Measurements from ENCODE around the gene ILKAP. TPM values are rescaled to one million over a fixed set of nuclear protein-coding genes. Genes with fewer than 3 reads are reported as not detected.

Gene ILKAP
- total RNA-seq, 1 experiment from 2014 or later = 59.6 TPM

GRCh38 chr2:238128061-238128440, 75.4 kb downstream of the ILKAP start:
- TF ChIP-seq, protein P1, sequence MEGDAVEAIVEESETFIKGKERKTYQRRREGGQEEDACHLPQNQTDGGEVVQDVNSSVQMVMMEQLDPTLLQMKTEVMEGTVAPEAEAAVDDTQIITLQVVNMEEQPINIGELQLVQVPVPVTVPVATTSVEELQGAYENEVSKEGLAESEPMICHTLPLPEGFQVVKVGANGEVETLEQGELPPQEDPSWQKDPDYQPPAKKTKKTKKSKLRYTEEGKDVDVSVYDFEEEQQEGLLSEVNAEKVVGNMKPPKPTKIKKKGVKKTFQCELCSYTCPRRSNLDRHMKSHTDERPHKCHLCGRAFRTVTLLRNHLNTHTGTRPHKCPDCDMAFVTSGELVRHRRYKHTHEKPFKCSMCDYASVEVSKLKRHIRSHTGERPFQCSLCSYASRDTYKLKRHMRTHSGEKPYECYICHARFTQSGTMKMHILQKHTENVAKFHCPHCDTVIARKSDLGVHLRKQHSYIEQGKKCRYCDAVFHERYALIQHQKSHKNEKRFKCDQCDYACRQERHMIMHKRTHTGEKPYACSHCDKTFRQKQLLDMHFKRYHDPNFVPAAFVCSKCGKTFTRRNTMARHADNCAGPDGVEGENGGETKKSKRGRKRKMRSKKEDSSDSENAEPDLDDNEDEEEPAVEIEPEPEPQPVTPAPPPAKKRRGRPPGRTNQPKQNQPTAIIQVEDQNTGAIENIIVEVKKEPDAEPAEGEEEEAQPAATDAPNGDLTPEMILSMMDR (IDR thresholded peaks at IDR 0.05; ENCODE audit: unreplicated experiment) = no peak
- Mint-ChIP-seq H3K4me3 (ENCODE audit: unreplicated experiment) (no peak overlapping the region), H3K9me3 (ENCODE audit: unreplicated experiment) (no peaks in the 10 kb centered on the region), H3K36me3 (ENCODE audit: insufficient read depth, unreplicated experiment) (no peaks in the 10 kb centered on the region), H3K4me1 (ENCODE audit: insufficient read depth, unreplicated experiment) (no peaks in the 10 kb centered on the region), H3K27ac (ENCODE audit: low read depth, unreplicated experiment) (no peak overlapping the region), H3K27me3 (ENCODE audit: insufficient read depth, unreplicated experiment) (no peaks in the 10 kb centered on the region)
- no TSS peak for BruUV-seq (replicated peaks)
- intact Hi-C loops (cut with micrococcal nuclease) = no loop called here
- ChIA-PET CTCF (no interaction called here), POLR2A (no interaction called here)
- no peak for DNase-seq (ENCODE audit: unreplicated experiment)

- intact Hi-C loops (cut with micrococcal nuclease) = no loop called here
- Mint-ChIP-seq H3K9me3 (ENCODE audit: unreplicated experiment) (no peaks in the 10 kb centered on the region), H3K4me3 (ENCODE audit: unreplicated experiment) (no peak overlapping the region), H3K4me1 (ENCODE audit: insufficient read depth, unreplicated experiment) (no peaks in the 10 kb centered on the region), H3K36me3 (ENCODE audit: insufficient read depth, unreplicated experiment) (no peaks in the 10 kb centered on the region), H3K27me3 (ENCODE audit: insufficient read depth, unreplicated experiment) (no peaks in the 10 kb centered on the region), H3K27ac (ENCODE audit: low read depth, unreplicated experiment) (no peak overlapping the region)
- no peak for DNase-seq (ENCODE audit: unreplicated experiment)
- ChIA-PET CTCF (interaction anchor here (0.6 kb wide), 1 partner anchor 129 kb away, joined by 3 read pairs; no protein-coding TSS in a partner anchor), POLR2A (no interaction called here)
- no TSS peak for BruUV-seq (replicated peaks)
- TF ChIP-seq, protein P1 (IDR thresholded peaks at IDR 0.05; ENCODE audit: unreplicated experiment) = no peak
Observed at GRCh38 chr2:238127165-238128060, 76.1 kb downstream of the ILKAP start.

GRCh38 chr2:238126775-238127164, 76.7 kb downstream of the ILKAP start:
- Mint-ChIP-seq H3K27ac (ENCODE audit: low read depth, unreplicated experiment) (no peak overlapping the region), H3K36me3 (ENCODE audit: insufficient read depth, unreplicated experiment) (no peaks in the 10 kb centered on the region), H3K27me3 (ENCODE audit: insufficient read depth, unreplicated experiment) (no peaks in the 10 kb centered on the region), H3K4me1 (ENCODE audit: insufficient read depth, unreplicated experiment) (no peaks in the 10 kb centered on the region), H3K9me3 (ENCODE audit: unreplicated experiment) (no peaks in the 10 kb centered on the region), H3K4me3 (ENCODE audit: unreplicated experiment) (no peak overlapping the region)
- TF ChIP-seq, protein P1 (IDR thresholded peaks at IDR 0.05; ENCODE audit: unreplicated experiment) = no peak
- ChIA-PET POLR2A (no interaction called here), CTCF (no interaction called here)
- intact Hi-C loops (cut with micrococcal nuclease) = no loop called here
- DNase-seq (ENCODE audit: unreplicated experiment) = no peak
- no TSS peak for BruUV-seq (replicated peaks)

GRCh38 chr2:238126338-238126737, 77.2 kb downstream of the ILKAP start:
- H3K27me3 Mint-ChIP-seq (ENCODE audit: insufficient read depth, unreplicated experiment) = no peaks in the 10 kb centered on the region

More at GRCh38 chr2:238126338-238126737, 77.2 kb downstream of the ILKAP start:
- no peak overlapping the region for H3K4me3 Mint-ChIP-seq (ENCODE audit: unreplicated experiment)
- H3K4me1 Mint-ChIP-seq (ENCODE audit: insufficient read depth, unreplicated experiment) = no peaks in the 10 kb centered on the region
- no peak for DNase-seq (ENCODE audit: unreplicated experiment)
- ChIA-PET POLR2A (no interaction called here), CTCF (no interaction called here)
- H3K36me3 Mint-ChIP-seq (ENCODE audit: insufficient read depth, unreplicated experiment) = no peaks in the 10 kb centered on the region
- TF ChIP-seq, protein P1 (IDR thresholded peaks at IDR 0.05; ENCODE audit: unreplicated experiment) = no peak
- intact Hi-C loops (cut with micrococcal nuclease) = no loop called here
- no peak overlapping the region for H3K27ac Mint-ChIP-seq (ENCODE audit: low read depth, unreplicated experiment)
- no TSS peak for BruUV-seq (replicated peaks)
- H3K9me3 Mint-ChIP-seq (ENCODE audit: unreplicated experiment) = no peaks in the 10 kb centered on the region

Data from MCF 10A (cell line).